ENCODE results near the gene PLA2G2C.

PLA2G2C gene

GRCh38 chr1:20202166-20202565, 15.8 kb upstream of the PLA2G2C start:
- DNase-seq = no peak

GRCh38 chr1:20200966-20201365, 14.6 kb upstream of the PLA2G2C start:
- no peak for DNase-seq

- DNase-seq = no peak
Observed at GRCh38 chr1:20199840-20200239, 13.5 kb upstream of the PLA2G2C start.

GRCh38 chr1:20199403-20199802, 13.1 kb upstream of the PLA2G2C start:
- no peak for DNase-seq

- no peak for DNase-seq
Observed at GRCh38 chr1:20198918-20199317, 12.6 kb upstream of the PLA2G2C start.

GRCh38 chr1:20198296-20198695, 12.0 kb upstream of the PLA2G2C start:
- no peak for DNase-seq

GRCh38 chr1:20197329-20197791, 11.0 kb upstream of the PLA2G2C start:
- no peak for DNase-seq

- DNase-seq = no peak
Observed at GRCh38 chr1:20195462-20195780, 9.1 kb upstream of the PLA2G2C start.

- no peak for DNase-seq
Observed at GRCh38 chr1:20194757-20195461, 8.6 kb upstream of the PLA2G2C start.

- no peak for DNase-seq
Observed at GRCh38 chr1:20194224-20194623, 7.9 kb upstream of the PLA2G2C start.

GRCh38 chr1:20192871-20193411, 6.6 kb upstream of the PLA2G2C start:
- DNase-seq = no peak

GRCh38 chr1:20192364-20192763, 6.0 kb upstream of the PLA2G2C start:
- DNase-seq = no peak

- no peak for DNase-seq
Observed at GRCh38 chr1:20191266-20191825, 5.0 kb upstream of the PLA2G2C start.

GRCh38 chr1:20190256-20191160, 4.2 kb upstream of the PLA2G2C start:
- DNase-seq = no peak

GRCh38 chr1:20189664-20190063, 3.3 kb upstream of the PLA2G2C start:
- DNase-seq = no peak

GRCh38 chr1:20188455-20188817, 2.1 kb upstream of the PLA2G2C start:
- DNase-seq = no peak

- no peak for DNase-seq
Observed at GRCh38 chr1:20187813-20188454, 1.6 kb upstream of the PLA2G2C start.

- no peak for DNase-seq
Observed at GRCh38 chr1:20187103-20187812, 940 bp upstream of the PLA2G2C start.

GRCh38 chr1:20184997-20185833, 1.1 kb downstream of the PLA2G2C start:
- DNase-seq = no peak

GRCh38 chr1:20184481-20184900, 1.8 kb downstream of the PLA2G2C start:
- no peak for DNase-seq

- no peak for DNase-seq
Observed at GRCh38 chr1:20183616-20184271, 2.6 kb downstream of the PLA2G2C start.
